Astrocyte of the cerebellum (primary cell): ENCODE measurements around the gene RNF212B.
"Not testable (repeated sequence)": the region's sequence is repeated elsewhere in the genome, so short reads cannot be mapped to it uniquely, and the experiment has no call there.

Experiments used
- DNase-seq: peaks from one replicate; pipeline ENCODE4 v3.0.0-alpha.2; 2011; ENCODE audit warnings: low read depth
- H3K4me3 ChIP-seq: 2 replicates; pipeline ENCODE4 v1.5.1; 2011; ENCODE audit warnings: mild to moderate bottlenecking, low read depth, low read length, moderate library complexity
- CTCF ChIP-seq: IDR thresholded peaks from 2 replicates; pipeline ENCODE4 v1.5.1; 2012; ENCODE audit warnings: low read length, low read depth, moderate library complexity, mild to moderate bottlenecking; ENCODE audit errors: missing control alignments
- in situ Hi-C: cut with HindIII; loops from 2 replicates; pipeline ENCODE4 v1.10.0; 2017; ENCODE audit warnings: low sequenced_read_pairs

RNF212B gene

DNA sequence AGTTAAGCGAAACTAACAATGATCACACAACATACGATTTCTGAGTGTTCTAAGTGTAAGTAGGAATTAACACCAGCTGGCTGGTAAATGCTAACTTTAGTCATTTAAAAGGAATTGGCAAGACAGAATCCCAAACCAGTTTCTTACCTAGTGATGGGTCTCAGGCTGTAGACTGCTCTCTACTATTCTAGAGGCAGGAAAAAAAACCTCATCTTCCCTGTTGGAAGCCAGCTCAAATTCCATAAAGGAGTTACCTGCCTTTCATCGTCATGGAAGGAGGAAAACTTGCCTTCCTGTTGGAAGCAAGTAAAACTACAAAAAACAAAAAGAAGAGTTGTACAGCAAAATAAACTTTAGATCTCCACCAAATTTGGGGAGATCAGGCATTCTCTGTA is 30.6 kb upstream of the RNF212B start:
- no peak for TF ChIP-seq CTCF
- in situ Hi-C loops = no loop called here
- DNase-seq = no peak
- H3K4me3 ChIP-seq = no peak overlapping the region

DNA sequence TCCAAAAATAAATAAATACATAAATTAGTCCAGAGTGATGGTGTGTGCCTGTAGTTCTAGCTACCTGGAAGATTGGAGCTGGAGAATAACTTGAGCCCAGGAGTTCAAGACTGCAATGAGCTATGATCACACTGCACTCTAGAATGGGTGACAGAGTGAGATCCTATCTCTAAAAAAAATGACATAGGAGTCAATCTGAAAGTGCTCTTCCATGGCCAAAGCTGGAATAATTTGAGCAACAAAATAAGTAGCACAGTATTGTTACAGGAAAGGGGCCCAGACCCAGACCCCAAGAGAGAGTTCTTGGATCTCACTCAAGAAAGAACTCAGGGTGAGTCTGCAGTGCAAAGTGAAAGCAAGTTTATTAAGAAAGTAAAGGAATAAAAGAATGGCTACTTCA is 29.4 kb upstream of the RNF212B start:
- in situ Hi-C loops = no loop called here
- TF ChIP-seq CTCF = no peak
- no peak for DNase-seq
- no peak overlapping the region for H3K4me3 ChIP-seq

DNA sequence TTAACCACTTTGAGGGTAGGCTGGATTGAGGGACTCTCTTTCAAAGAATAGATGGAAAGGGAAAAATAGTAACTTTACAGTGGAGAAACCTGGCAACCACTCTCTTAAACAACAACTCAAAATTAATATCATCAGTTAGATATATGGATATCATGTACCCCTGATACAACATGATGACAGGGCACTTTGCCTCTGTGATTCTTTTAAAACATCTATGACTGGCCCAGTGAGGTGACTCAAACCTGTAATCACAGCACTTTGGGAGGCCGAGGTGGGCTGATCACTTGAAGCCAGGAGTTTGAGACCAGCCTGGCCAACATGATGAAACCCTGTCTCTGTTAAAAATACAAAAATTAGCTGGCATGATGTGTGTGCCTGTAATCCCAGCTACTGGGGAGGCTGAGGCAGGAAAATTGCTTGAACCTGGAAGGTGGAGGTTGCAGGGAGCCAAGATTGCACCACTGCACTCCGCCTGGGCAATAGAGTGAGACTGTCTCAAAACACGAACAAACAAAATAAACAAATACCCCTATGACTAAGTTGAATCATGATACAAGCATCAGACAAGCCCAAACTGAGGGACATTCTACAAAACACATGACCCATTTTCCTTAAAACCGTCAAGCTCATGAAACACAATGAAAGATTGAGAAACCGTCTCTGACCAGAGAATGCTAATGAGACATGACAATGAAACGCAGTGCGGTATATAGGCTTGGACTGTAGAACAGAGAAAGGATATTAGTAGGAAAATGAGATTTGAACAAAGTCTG is 27.9 kb upstream of the RNF212B start:
- in situ Hi-C loops = no loop called here
- no peak for TF ChIP-seq CTCF
- H3K4me3 ChIP-seq = no peak overlapping the region
- DNase-seq = no peak

- DNase-seq = no peak
- H3K4me3 ChIP-seq = no peak overlapping the region
- no peak for TF ChIP-seq CTCF
- in situ Hi-C loops = no loop called here
Observed at GRCh38 chr14:23215421-23215820, 22.3 kb upstream of the RNF212B start.

DNA sequence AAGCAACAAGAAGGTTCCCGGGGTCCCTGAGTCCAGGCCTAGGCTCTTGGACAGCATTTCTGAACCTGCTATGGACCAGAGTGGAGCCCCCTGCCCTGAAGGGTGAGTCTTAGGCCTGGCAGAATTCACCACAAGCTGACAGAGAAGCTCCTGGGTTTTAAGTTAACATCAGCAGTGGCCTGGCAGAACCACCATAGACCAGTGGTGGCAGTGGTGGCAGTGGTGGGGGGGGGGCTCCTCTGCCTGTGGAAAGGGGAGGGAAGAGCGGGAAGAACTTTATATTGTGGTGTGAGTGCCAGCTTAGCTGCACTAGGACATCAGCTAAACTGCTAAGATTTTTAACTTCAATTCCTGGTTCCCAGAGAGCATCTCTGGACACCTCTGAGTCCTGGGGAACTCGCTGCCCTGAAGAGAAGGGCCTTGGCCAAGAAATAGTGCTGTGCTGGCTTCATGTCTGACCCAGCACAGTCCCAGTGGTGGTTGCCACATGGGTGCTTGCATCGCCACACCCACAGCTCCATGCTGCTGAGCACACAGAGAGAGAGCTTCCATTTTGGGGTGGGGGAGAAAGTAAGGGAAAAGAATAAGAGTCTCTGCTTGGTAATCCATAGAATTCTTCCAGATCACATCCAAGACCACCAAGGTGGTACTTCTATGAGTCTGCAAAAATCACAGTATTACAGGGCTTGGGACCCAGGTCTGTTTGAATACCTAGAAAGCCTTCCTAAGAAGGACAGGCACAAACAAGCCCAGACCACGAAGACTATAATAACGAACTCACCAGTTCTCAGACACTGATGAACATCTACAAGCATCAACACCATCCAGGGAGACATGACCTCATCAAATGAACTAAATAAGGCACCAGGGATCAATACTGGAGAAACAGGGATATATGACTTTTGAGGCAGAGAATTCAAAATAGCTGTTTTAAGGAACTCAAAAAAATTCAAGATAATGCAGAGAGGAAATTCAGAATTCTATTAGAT is 20.4 kb upstream of the RNF212B start:
- no peak for DNase-seq
- TF ChIP-seq CTCF = no peak
- in situ Hi-C loops = no loop called here
- no peak overlapping the region for H3K4me3 ChIP-seq

- no peak for TF ChIP-seq CTCF
- no peak overlapping the region for H3K4me3 ChIP-seq
- in situ Hi-C loops = no loop called here
- DNase-seq = no peak
Observed at GRCh38 chr14:23219075-23219474, 18.7 kb upstream of the RNF212B start.

DNA sequence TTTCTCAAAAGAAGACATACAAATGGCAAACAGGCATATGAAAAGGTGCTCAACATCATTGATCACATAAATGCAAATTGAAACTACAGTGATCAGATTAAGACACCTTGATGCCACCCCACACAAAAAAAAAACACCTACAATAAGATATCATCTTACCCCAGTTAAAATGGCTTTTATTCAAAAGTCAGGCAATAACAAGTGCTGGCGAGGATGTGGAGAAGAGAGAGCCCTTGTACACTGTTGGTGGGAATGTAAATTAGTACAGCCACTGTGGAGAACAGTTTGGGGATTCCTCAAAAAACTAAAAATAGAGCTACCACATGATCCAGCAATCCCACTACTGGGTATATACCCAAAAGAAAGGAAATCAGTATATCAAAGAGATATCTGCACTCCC is 12.8 kb upstream of the RNF212B start:
- in situ Hi-C loops, H3K4me3 ChIP-seq, DNase-seq: not testable (repeated sequence)
